A549 (cell line): ENCODE results near the gene RNH1.

Source experiments
- CBX8 ChIP-seq: fragments of 200-600 bp; sonication (generic); IDR thresholded peaks from 2 replicates; pipeline ENCODE4 v1.6.1; 2016
- CTCF ChIP-seq: fragments of >200 bp; sonication (Bioruptor Twin); formaldehyde crosslinking; IDR thresholded peaks from 3 replicates; pipeline ENCODE4 v1.5.1; 2016
- HDAC2 ChIP-seq: fragments of 200-600 bp; sonication (generic); IDR thresholded peaks from 2 replicates; pipeline ENCODE4 v1.6.1; 2016
- POLR2A ChIP-seq: IDR thresholded peaks from 2 replicates; pipeline ENCODE4 v1.6.1; 2012; ENCODE audit warnings: mild to moderate bottlenecking, low read length

- no peak for TF ChIP-seq CTCF
- no peak for TF ChIP-seq CBX8
- TF ChIP-seq HDAC2: no peak
- no peak for TF ChIP-seq POLR2A
These were observed 26.7 kb upstream of the RNH1 start for GRCh38 chr11:533586-534395.
